GM12875 (cell line): ENCODE results near the gene CDH15.
A peak's percentile ranks its signal among the peaks of the same experiment; 100 is the strongest.

Experiments
- H3K4me3 ChIP-seq: one replicate; pipeline ENCODE4 v1.5.1; 2011; ENCODE audit warnings: low read depth, low read length, control low read depth
- TF ChIP-seq, protein P1 (sequence below): IDR thresholded peaks from 2 replicates; pipeline ENCODE4 v1.5.1; 2011; ENCODE audit warnings: low read depth, mild to moderate bottlenecking, control low read depth, inconsistent platforms, low read length, moderate library complexity, borderline replicate concordance; ENCODE audit not compliant: insufficient read depth

Gene CDH15

GRCh38 chr16:89224665-89225064 is 53.1 kb downstream of the CDH15 start:
- TF ChIP-seq, protein P1, sequence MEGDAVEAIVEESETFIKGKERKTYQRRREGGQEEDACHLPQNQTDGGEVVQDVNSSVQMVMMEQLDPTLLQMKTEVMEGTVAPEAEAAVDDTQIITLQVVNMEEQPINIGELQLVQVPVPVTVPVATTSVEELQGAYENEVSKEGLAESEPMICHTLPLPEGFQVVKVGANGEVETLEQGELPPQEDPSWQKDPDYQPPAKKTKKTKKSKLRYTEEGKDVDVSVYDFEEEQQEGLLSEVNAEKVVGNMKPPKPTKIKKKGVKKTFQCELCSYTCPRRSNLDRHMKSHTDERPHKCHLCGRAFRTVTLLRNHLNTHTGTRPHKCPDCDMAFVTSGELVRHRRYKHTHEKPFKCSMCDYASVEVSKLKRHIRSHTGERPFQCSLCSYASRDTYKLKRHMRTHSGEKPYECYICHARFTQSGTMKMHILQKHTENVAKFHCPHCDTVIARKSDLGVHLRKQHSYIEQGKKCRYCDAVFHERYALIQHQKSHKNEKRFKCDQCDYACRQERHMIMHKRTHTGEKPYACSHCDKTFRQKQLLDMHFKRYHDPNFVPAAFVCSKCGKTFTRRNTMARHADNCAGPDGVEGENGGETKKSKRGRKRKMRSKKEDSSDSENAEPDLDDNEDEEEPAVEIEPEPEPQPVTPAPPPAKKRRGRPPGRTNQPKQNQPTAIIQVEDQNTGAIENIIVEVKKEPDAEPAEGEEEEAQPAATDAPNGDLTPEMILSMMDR: no peak

DNA sequence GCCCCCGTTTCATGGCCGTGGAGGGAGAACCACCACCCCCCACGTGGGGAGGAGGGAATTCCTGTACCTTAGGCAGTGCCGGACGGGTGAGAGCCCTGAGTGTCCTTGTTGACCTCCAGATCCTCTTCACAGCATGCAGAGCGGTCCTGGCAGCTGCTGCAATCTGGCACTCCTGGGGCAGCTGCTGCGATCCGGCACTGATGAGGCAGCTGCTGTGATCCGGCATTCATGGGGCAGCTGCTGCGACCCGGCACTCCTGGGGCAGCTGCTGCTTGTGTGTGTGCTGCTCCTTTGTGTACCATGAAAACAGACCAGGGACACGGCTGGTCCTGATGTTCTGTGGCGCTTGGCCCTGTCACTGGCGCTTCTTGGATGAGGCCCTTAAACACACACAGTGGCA is 58.7 kb downstream of the CDH15 start:
- TF ChIP-seq, protein P1: no peak
- H3K4me3 ChIP-seq: no peak overlapping the region

More at GRCh38 chr16:89224665-89225064, 53.1 kb downstream of the CDH15 start:
- no peak overlapping the region for H3K4me3 ChIP-seq

DNA sequence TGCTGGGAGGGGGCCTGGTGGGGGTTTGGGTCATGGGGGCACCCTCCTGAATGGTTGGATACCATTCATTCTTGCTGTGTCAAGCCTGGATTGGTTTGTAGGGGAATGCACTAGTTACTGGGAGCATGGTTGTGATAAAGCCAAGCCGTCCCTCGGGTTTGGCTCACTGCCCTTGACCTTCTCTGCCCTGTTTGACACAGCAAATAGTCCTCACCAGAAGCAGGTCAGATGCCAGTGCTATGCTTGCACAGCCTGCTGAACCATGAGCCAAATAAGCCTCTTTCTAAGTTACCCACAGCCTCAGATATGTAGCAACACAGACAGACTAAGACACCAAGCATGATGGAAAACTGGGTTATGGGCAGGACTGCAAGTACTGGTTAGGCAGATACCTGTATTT is 60.6 kb downstream of the CDH15 start:
- TF ChIP-seq, protein P1: no peak
- H3K4me3 ChIP-seq: no peak overlapping the region

DNA sequence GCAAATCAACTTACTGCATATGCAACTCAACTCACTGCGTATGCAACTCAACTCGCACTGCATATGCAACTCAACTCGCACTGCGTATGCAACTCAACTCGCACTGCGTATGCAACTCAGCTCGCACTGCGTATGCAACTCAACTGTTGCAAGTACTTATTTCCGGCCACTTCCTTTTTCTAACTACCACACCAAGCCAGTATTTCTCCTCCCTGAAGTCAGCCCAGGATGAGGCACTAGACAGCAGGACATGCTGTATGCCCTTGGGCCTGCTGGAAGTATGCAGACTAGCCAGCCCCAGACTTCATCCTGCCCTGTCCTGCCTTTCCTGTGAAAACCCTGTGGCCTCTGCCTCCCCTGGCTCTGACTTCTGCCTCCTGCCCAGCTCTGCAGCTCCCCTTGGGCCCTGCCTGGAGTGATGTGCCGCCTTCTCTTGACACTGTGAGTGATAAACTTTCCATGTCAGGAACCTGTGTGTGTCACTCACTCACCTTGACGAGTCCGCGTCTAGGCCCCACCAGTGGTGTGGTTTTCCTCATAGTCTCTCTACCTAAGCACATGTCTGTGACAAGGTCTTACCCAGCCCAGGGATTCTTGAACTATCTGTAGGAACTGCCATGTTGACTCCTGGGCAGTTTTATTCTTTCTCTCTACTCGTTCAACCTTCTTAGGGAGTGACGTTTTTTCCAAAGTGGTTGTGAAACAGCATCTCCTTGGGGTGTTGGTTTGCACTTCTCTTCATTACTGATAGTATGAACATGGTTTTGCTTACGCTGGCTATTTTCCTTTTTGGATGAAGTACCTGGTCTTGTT is 62.3 kb downstream of the CDH15 start:
- TF ChIP-seq, protein P1: no peak
- H3K4me3 ChIP-seq: no peak overlapping the region

DNA sequence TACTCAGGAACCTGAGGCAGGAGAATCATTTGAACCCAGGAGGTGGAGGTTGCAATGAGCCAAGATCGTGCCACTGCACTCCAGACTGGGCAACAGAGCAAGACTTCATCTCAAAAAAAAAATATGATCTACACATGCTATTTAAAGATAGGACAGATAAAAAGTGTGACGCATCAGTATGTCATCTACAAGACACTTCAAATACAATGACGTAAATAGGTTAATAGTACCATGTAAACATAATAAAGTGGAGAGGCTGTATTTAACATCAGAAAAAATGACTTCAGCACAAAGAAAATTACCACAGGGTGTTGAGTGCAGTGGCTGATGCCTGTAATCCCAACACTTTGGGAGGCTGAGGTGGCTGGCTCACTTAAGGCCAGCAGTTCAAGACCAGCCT is 66.2 kb downstream of the CDH15 start:
- H3K4me3 ChIP-seq: no peak overlapping the region
- TF ChIP-seq, protein P1: no peak

- TF ChIP-seq, protein P1: no peak
- H3K4me3 ChIP-seq: peak overlapping the region; percentile 69
Observed at GRCh38 chr16:89241187-89242007, 69.8 kb downstream of the CDH15 start.
